Measurements from ENCODE around the gene ME3.

GRCh38 chr11:86473991-86474833 lies 198.2 kb downstream of the ME3 start:
- TF ChIP-seq CTCF (conservative IDR thresholded peaks at IDR 0.05; ENCODE audit: low read length) (no peak), EZH2phosphoT487 (IDR thresholded peaks at IDR 0.05; ENCODE audit: borderline replicate concordance, low read depth, low read length) (no peak)
